Effector memory CD8-positive, alpha-beta T cell (primary cell): ENCODE measurements around the gene POU4F3.

Experiments
- ATAC-seq: fragments of 150-1000 bp; cut with Tn5 transposase; replicated peaks from 2 replicates; pipeline ENCODE4 v1.10.0; 2021; ENCODE audit warnings: mild to moderate bottlenecking, moderate library complexity
- DNase-seq, 3 experiments: peaks; one replicate each; pipeline ENCODE4 v3.0.0; 2021
- H3K27ac Mint-ChIP-seq, 2 donors: one replicate each; pipeline ENCODE4 v1.8.0; 2022; ENCODE audit warnings: mild to moderate bottlenecking in 2 of 2, mixed read lengths in 2 of 2, moderate library complexity in 2 of 2
- H3K27me3 Mint-ChIP-seq, 2 donors: one replicate each; pipeline ENCODE4 v1.8.0; 2022; ENCODE audit warnings: mixed read lengths in 2 of 2
- H3K36me3 Mint-ChIP-seq: one replicate; pipeline ENCODE4 v1.8.0; 2022; ENCODE audit warnings: mild to moderate bottlenecking, moderate library complexity, mixed read lengths; ENCODE audit not compliant: insufficient read depth
- H3K4me1 Mint-ChIP-seq, 2 donors: one replicate each; pipeline ENCODE4 v1.8.0; 2022; ENCODE audit warnings: low read depth in 2 of 2, mixed read lengths in 2 of 2
- H3K4me3 Mint-ChIP-seq, 2 donors: one replicate each; pipeline ENCODE4 v1.8.0; 2022; ENCODE audit warnings: mild to moderate bottlenecking in 2 of 2, mixed read lengths in 2 of 2, moderate library complexity in 2 of 2
- H3K9me3 Mint-ChIP-seq, 2 donors: one replicate each; pipeline ENCODE4 v1.8.0; 2022; ENCODE audit warnings: mixed read lengths in 2 of 2

POU4F3 gene

GRCh38 chr5:146378986-146379385 lies 40.3 kb downstream of the POU4F3 start:
- no peaks in the 10 kb centered on the region for H3K9me3 Mint-ChIP-seq
- H3K4me1 Mint-ChIP-seq = no peaks in the 10 kb centered on the region
- H3K27ac Mint-ChIP-seq = no peak overlapping the region
- H3K4me3 Mint-ChIP-seq = no peak overlapping the region
- peaks cover 41 to 57% of the 10 kb centered on the region in 2 donors for H3K27me3 Mint-ChIP-seq
- no peaks in the 10 kb centered on the region for H3K36me3 Mint-ChIP-seq
- ATAC-seq (no peak), DNase-seq (no peak)

GRCh38 chr5:146380714-146381113 lies 42.1 kb downstream of the POU4F3 start:
- no peak for ATAC-seq
- H3K4me3 Mint-ChIP-seq = no peak overlapping the region
- no peak for DNase-seq
- no peaks in the 10 kb centered on the region for H3K36me3 Mint-ChIP-seq
- H3K9me3 Mint-ChIP-seq = no peaks in the 10 kb centered on the region
- no peak overlapping the region for H3K27ac Mint-ChIP-seq
- peaks cover 33 to 54% of the 10 kb centered on the region in 2 donors for H3K27me3 Mint-ChIP-seq
- no peaks in the 10 kb centered on the region for H3K4me1 Mint-ChIP-seq

GRCh38 chr5:146388386-146388785 lies 49.7 kb downstream of the POU4F3 start:
- no peak overlapping the region for H3K27ac Mint-ChIP-seq
- DNase-seq (no peak), ATAC-seq (no peak)
- no peaks in the 10 kb centered on the region for H3K9me3 Mint-ChIP-seq
- peaks cover 0 to 5% of the 10 kb centered on the region in 2 donors for H3K27me3 Mint-ChIP-seq
- no peak overlapping the region for H3K4me3 Mint-ChIP-seq
- H3K36me3 Mint-ChIP-seq = no peaks in the 10 kb centered on the region
- H3K4me1 Mint-ChIP-seq = no peaks in the 10 kb centered on the region

- DNase-seq (no peak), ATAC-seq (no peak)
- H3K27ac Mint-ChIP-seq = no peak overlapping the region
- H3K4me3 Mint-ChIP-seq = no peak overlapping the region
- H3K27me3 Mint-ChIP-seq = peaks cover 14 to 19% of the 10 kb centered on the region in 2 donors
- H3K9me3 Mint-ChIP-seq = no peaks in the 10 kb centered on the region
- no peaks in the 10 kb centered on the region for H3K36me3 Mint-ChIP-seq
- H3K4me1 Mint-ChIP-seq = no peaks in the 10 kb centered on the region
Observed at GRCh38 chr5:146390469-146390868, 51.8 kb downstream of the POU4F3 start.
